WTC11 (cell line): Measurements from ENCODE around the gene WFDC12. TPM values are rescaled to one million over a fixed set of nuclear protein-coding genes. Genes with fewer than 3 reads are reported as not detected.

Source experiments
- ATAC-seq: fragments of 200-7000 bp; cut with Tn5 transposase; 2 replicates; pipeline ENCODE4 v1.10.0; 2021; ENCODE audit warnings: mild to moderate bottlenecking, moderate library complexity
- CTCF ChIA-PET: fragments of 300-600 bp; sonication (Branson Sonifier 250); formaldehyde crosslinking; loops from one replicate; lab custom pipeline; 2021; ENCODE audit warnings: antibody characterized with exemption; lab: Charles Lee
- POLR2A ChIA-PET: fragments of 350-600 bp; sonication (Branson Sonifier 250); formaldehyde crosslinking; loops from one replicate; lab custom pipeline; 2021; ENCODE audit warnings: antibody characterized with exemption; lab: Charles Lee
- DNase-seq: peaks from one replicate; pipeline ENCODE4 v3.0.0; 2021; ENCODE audit warnings: low spot score
- H3K27ac Mint-ChIP-seq: 2 replicates; pipeline ENCODE4 v1.8.0; 2021; ENCODE audit warnings: mixed read lengths
- H3K27me3 Mint-ChIP-seq: 2 replicates; pipeline ENCODE4 v1.8.0; 2021; ENCODE audit warnings: low read depth, mild to moderate bottlenecking, moderate library complexity, mixed read lengths
- H3K36me3 Mint-ChIP-seq: 2 replicates; pipeline ENCODE4 v1.8.0; 2021; ENCODE audit warnings: mixed read lengths
- H3K4me1 Mint-ChIP-seq: 2 replicates; pipeline ENCODE4 v1.8.0; 2022; ENCODE audit warnings: mixed read lengths
- H3K4me3 Mint-ChIP-seq: 2 replicates; pipeline ENCODE4 v1.8.0; 2021; ENCODE audit warnings: mild to moderate bottlenecking, moderate library complexity, mixed read lengths
- H3K9me3 Mint-ChIP-seq: 2 replicates; pipeline ENCODE4 v1.8.0; 2021; ENCODE audit warnings: mixed read lengths
- ATF3 ChIP-seq: sonication (generic); formaldehyde crosslinking; conservative IDR thresholded peaks from 2 replicates; pipeline ENCODE4 v1.8.1; 2022; ENCODE audit warnings: mild to moderate bottlenecking, missing genetic modification reagents
- ATF6 ChIP-seq: sonication (generic); formaldehyde crosslinking; IDR thresholded peaks from 2 replicates; pipeline ENCODE4 v1.8.1; 2023; ENCODE audit warnings: mild to moderate bottlenecking, missing genetic modification reagents
- CBFB ChIP-seq: sonication (generic); formaldehyde crosslinking; IDR thresholded peaks from 2 replicates; pipeline ENCODE4 v1.8.1; 2022; ENCODE audit warnings: mild to moderate bottlenecking, low read depth, missing genetic modification reagents
- CREB1 ChIP-seq: sonication (generic); formaldehyde crosslinking; IDR thresholded peaks from 2 replicates; pipeline ENCODE4 v1.8.0; 2023; ENCODE audit warnings: mild to moderate bottlenecking, missing genetic modification reagents
- E2F1 ChIP-seq: sonication (generic); formaldehyde crosslinking; IDR thresholded peaks from 2 replicates; pipeline ENCODE4 v1.8.0; 2022; ENCODE audit warnings: mild to moderate bottlenecking, missing genetic modification reagents
- E2F5 ChIP-seq: sonication (generic); formaldehyde crosslinking; IDR thresholded peaks from 2 replicates; pipeline ENCODE4 v1.8.1; 2022; ENCODE audit warnings: mild to moderate bottlenecking, moderate library complexity, missing genetic modification reagents
- FOXK1 ChIP-seq: sonication (generic); formaldehyde crosslinking; IDR thresholded peaks from 2 replicates; pipeline ENCODE4 v1.8.0; 2022; ENCODE audit warnings: mild to moderate bottlenecking, moderate library complexity, missing genetic modification reagents
- HMGXB4 ChIP-seq: sonication (generic); formaldehyde crosslinking; IDR thresholded peaks from 2 replicates; pipeline ENCODE4 v1.8.1; 2023; ENCODE audit warnings: mild to moderate bottlenecking, moderate library complexity, missing genetic modification reagents
- MLX ChIP-seq: sonication (generic); formaldehyde crosslinking; IDR thresholded peaks from 2 replicates; pipeline ENCODE4 v1.8.1; 2023; ENCODE audit warnings: mild to moderate bottlenecking, missing genetic modification reagents, moderate library complexity
- NFE2L1 ChIP-seq: sonication (generic); formaldehyde crosslinking; IDR thresholded peaks from 2 replicates; pipeline ENCODE4 v1.8.1; 2023; ENCODE audit warnings: missing genetic modification reagents
- PRRX2 ChIP-seq: fragments of 250-450 bp; sonication (Bioruptor Pico); IDR thresholded peaks from 2 replicates; pipeline ENCODE4 v1.8.0; 2021; ENCODE audit warnings: mild to moderate bottlenecking
- SOX15 ChIP-seq: fragments of 250-450 bp; sonication (Bioruptor Pico); IDR thresholded peaks from 2 replicates; pipeline ENCODE4 v1.9.0; 2021; ENCODE audit warnings: mild to moderate bottlenecking
- TCF7 ChIP-seq: sonication (generic); formaldehyde crosslinking; IDR thresholded peaks from 2 replicates; pipeline ENCODE4 v1.8.0; 2022; ENCODE audit warnings: mild to moderate bottlenecking, low read depth, missing genetic modification reagents, moderate library complexity
- ZBTB21 ChIP-seq: sonication (generic); formaldehyde crosslinking; IDR thresholded peaks from 2 replicates; pipeline ENCODE4 v1.8.1; 2023; ENCODE audit warnings: mild to moderate bottlenecking, missing genetic modification reagents, borderline replicate concordance
- ZNF281 ChIP-seq: sonication (generic); formaldehyde crosslinking; IDR thresholded peaks from 2 replicates; pipeline ENCODE4 v1.8.0; 2023; ENCODE audit warnings: mild to moderate bottlenecking, missing genetic modification reagents
- ZNF396 ChIP-seq: fragments of 250-450 bp; sonication (Bioruptor Pico); IDR thresholded peaks from 2 replicates; pipeline ENCODE4 v1.8.0; 2021; ENCODE audit warnings: mild to moderate bottlenecking, moderate library complexity, borderline replicate concordance
- ZNF532 ChIP-seq: fragments of 250-450 bp; sonication (Bioruptor Pico); IDR thresholded peaks from 2 replicates; pipeline ENCODE4 v1.9.0; 2021; ENCODE audit warnings: mild to moderate bottlenecking, borderline replicate concordance
- total RNA-seq: library from RNA; stranded (reverse); gene quantifications from 3 replicates; pipeline ENCODE4 v1.2.3, GENCODE V29; 2021

The WFDC12 gene
- total RNA-seq, 1 experiment from 2014 or later = not detected

GRCh38 chr20:45173522-45173921 lies 49.3 kb upstream of the WFDC12 start (continued):
- TF ChIP-seq HMGXB4 (CRISPR knock-in tag) = no peak

GRCh38 chr20:45164906-45165305 lies 40.6 kb upstream of the WFDC12 start:
- H3K27me3 Mint-ChIP-seq = peaks cover 48% of the 10 kb centered on the region
- H3K36me3 Mint-ChIP-seq = no peaks in the 10 kb centered on the region
- H3K9me3 Mint-ChIP-seq = peaks cover 64% of the 10 kb centered on the region
- no peak overlapping the region for H3K4me3 Mint-ChIP-seq
- TF ChIP-seq SOX15 (no peak), TCF7 (CRISPR knock-in tag) (no peak), ATF6 (CRISPR knock-in tag) (no peak), PRRX2 (CRISPR knock-in tag) (no peak), HMGXB4 (CRISPR knock-in tag) (no peak), FOXK1 (CRISPR knock-in tag) (no peak), ZNF532 (CRISPR knock-in tag) (no peak), ZNF281 (no peak), ZNF396 (CRISPR knock-in tag) (no peak), ATF3 (no peak), ZBTB21 (CRISPR knock-in tag) (no peak), CBFB (CRISPR knock-in tag) (no peak), CREB1 (CRISPR knock-in tag) (no peak), E2F1 (CRISPR knock-in tag) (no peak), MLX (CRISPR knock-in tag) (no peak), E2F5 (CRISPR knock-in tag) (no peak), NFE2L1 (CRISPR knock-in tag) (no peak)
- no peaks in the 10 kb centered on the region for H3K4me1 Mint-ChIP-seq
- H3K27ac Mint-ChIP-seq = no peak overlapping the region
- no peak for DNase-seq
- POLR2A ChIA-PET = no interaction called here
- no peak for ATAC-seq
- CTCF ChIA-PET = no interaction called here
